ENCODE measurements around the gene MGAT3.

DNA sequence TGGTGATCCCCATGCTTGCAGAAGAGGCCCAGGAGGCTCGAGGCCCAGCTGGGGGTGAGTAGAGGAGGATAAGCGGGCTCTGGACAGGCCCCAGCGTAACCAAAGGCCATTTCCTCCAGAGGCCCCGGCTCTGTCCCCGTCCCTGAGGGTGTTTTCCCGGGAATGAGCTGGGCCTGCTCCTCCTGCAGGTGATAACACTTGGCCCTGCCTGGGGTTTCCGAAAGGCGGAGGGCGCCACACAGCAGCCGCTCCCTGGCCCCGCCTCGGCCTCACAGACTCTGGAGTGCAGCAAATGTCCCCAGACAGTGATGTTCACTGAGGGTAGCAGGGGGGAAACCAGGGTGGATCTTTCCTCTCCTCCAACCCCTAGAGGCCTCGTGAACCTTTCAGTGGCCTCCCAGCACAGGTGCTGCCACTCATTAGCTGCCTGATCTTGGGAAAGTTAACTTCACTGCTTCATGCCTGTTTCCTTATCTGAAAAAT lies 10.5 kb upstream of the MGAT3 start:
- TF ChIP-seq POLR2A (IDR thresholded peaks at IDR 0.05) (no peak), POLR2AphosphoS5 (IDR thresholded peaks at IDR 0.05) (no peak)
- TF ChIP-seq, protein P1, sequence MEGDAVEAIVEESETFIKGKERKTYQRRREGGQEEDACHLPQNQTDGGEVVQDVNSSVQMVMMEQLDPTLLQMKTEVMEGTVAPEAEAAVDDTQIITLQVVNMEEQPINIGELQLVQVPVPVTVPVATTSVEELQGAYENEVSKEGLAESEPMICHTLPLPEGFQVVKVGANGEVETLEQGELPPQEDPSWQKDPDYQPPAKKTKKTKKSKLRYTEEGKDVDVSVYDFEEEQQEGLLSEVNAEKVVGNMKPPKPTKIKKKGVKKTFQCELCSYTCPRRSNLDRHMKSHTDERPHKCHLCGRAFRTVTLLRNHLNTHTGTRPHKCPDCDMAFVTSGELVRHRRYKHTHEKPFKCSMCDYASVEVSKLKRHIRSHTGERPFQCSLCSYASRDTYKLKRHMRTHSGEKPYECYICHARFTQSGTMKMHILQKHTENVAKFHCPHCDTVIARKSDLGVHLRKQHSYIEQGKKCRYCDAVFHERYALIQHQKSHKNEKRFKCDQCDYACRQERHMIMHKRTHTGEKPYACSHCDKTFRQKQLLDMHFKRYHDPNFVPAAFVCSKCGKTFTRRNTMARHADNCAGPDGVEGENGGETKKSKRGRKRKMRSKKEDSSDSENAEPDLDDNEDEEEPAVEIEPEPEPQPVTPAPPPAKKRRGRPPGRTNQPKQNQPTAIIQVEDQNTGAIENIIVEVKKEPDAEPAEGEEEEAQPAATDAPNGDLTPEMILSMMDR (IDR thresholded peaks at IDR 0.05) = no peak
